ENCODE results near the gene ARHGAP12.
"Not testable (repeated sequence)": the region's sequence is repeated elsewhere in the genome, so short reads cannot be mapped to it uniquely, and the experiment has no call there.

Gene ARHGAP12, protein sequence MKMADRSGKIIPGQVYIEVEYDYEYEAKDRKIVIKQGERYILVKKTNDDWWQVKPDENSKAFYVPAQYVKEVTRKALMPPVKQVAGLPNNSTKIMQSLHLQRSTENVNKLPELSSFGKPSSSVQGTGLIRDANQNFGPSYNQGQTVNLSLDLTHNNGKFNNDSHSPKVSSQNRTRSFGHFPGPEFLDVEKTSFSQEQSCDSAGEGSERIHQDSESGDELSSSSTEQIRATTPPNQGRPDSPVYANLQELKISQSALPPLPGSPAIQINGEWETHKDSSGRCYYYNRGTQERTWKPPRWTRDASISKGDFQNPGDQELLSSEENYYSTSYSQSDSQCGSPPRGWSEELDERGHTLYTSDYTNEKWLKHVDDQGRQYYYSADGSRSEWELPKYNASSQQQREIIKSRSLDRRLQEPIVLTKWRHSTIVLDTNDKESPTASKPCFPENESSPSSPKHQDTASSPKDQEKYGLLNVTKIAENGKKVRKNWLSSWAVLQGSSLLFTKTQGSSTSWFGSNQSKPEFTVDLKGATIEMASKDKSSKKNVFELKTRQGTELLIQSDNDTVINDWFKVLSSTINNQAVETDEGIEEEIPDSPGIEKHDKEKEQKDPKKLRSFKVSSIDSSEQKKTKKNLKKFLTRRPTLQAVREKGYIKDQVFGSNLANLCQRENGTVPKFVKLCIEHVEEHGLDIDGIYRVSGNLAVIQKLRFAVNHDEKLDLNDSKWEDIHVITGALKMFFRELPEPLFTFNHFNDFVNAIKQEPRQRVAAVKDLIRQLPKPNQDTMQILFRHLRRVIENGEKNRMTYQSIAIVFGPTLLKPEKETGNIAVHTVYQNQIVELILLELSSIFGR

DNA sequence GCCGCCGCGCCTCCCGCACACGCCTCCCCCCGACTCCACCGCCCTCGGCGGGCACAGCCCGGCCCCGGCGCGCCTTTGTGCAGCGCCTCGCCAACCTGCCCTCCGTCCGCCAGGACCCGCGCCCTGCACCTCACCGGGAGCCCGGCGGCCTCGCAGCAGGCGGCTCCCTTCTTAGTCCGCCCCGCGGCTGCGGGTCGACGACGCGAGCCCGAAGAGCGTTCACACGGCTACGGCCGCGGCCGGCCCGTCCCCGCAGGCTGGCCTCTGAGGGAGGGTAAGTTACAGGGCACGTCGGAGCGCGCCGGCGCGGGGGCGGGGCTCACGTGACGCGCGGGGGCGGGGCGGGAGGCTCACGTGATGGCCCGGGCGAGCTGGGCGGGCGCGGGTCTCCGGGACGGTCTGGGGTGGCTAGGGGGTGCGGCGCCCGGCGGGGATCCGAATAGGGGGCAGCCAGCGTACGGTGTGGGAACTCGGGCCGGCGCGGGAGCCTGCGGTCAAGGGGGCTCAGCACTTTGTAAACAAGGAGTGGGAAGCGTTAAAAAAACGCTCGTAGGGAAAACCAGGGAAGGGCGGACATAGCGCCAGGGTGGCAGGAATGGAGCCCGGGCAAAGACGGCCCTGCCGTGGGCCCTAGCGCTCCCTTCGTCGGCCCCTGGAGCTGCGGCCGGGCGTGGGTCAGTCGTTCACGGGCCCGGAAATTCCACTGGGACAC lies at the start of gene ARHGAP12:
TSS of gene ARHGAP12 (minus strand) at position 283 of the 712 bp plus-strand sequence. CDS start 19,976 bp downstream, outside the sequence.
- DNase-seq, result peak; percentile 40

DNA sequence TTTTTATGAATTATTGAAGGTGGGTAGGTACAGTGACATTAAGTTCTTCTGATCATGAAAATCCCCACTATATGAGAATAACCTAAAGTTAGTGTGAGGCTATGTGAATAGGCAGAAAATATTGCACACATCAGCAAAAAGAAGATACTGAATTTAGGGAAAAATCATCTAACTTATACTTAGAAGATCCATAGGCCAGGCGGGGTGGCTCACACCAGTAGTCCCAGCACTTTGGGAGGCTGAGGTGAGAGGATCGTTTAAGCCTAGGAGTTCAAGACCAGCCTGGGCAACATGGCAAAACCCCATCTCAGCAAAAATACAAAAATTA lies 49.5 kb upstream of the ARHGAP12 start:
- no peak for DNase-seq

DNA sequence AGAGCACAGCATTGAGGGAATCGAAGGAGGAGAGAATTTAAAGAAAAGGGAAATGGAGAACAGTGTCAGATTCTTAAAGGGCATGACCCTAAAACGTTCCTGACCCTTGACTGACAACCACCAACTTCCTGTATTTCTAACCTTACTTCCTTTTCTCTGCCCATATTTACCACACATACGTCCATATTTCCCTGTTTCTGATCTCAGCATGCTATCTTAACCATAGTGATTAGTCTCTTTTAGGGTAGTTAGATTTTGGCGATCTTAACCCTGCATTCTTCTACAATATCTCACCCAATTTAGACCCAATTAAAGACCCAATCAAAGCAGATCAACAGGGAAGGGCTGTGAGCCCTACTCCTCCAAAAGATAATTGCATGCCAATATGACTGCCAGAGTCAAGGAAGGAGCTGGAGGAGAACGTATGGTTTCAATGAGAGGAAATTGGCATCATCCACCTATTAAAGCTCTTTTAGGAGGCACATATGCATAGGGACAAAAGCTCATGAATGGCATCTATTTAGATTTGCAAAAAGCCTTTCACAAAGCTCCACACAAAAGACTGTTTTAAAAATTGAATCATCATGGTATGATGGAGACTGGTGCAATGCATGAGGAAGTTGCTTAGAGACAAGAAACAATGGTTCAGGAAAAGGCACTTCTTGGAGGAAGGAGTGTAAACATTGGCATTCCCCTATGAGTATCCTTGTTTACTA lies 49.0 kb upstream of the ARHGAP12 start:
- DNase-seq, result peak; percentile 95

DNA sequence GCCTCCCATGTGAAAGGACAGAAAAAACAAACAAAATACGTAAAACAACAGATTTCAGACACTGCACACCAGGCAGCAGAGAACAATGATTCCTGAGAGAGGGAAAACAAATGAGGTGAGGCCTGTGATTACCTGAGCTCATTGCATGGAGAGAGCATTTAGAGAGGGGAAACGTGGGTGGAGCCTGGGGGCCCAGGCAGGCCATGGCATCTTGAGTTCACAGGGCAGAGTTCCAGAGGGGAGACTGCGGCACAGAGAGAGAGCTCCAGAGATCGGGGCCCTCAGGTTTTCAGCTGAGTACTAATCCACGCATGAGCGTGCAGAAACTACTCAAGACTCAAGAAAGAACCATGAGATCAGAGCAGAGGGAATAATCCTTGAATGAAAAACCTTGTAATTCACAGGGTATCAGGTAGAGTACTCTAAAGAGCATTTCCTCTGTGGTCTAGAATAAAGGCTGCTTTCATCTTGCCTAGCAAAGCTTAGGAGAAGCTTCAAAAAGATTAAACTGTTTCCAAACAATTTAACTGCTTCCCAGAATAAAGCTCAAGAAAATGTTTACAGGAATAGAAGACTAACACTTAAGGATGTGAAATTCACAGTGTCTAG lies 46.6 kb upstream of the ARHGAP12 start:
- no peak for DNase-seq

DNA sequence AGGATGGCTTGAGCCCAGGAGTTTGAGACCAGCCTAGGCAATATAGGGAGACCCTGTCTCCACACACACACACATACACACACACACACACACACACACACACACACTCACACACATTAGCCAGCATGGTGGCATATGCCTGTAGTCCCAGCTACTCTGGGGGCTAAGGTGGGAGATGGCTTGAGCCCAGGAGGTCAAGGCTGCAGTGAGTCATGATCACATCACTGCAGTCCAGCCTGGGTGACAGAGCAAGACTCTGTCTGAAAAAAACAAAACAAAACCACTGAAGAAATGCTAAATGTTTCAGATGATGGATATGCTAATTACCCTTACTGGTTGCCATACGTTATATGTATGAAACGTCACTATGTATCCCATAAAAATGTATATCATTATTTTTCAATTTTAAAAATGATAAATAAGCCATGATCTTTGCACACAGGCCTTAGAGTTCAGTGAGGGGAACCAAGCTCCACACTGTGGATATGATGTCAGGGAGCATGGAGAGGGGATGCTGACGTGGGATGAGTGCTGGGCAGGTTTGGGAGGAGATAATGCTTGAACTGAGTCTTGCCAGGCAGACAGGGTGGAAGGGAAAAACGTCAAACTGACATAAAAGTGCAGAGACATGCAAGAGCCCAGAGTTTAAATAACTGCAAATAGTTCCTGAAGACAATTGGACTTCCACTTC lies 45.9 kb upstream of the ARHGAP12 start:
- DNase-seq, result no peak

DNA sequence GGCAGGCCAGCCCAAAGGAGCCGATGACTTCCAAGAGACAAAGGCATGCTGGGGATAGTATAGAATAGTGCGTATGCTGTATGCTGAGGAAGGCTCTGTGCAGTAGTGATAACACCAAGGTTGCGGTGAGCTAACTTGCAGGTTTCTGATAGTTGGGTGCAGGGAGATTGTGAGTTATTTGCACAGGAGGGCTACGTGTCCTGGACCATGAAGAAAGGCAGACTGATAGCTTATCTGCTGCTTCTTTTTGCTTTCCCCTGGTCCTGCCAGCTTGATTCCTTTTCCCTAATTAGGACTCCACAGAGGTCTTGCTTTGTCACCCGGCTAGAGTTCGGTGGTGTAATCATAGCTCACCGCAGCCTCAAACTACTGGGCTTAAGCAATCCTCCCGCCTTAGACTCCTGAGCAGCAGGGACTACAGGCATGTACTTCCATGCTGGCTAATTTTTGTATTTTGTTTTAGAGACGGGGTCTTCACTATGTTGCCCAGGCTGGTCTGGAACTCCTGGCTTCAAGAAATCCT lies 43.9 kb upstream of the ARHGAP12 start:
- DNase-seq, result peak; percentile 57

DNA sequence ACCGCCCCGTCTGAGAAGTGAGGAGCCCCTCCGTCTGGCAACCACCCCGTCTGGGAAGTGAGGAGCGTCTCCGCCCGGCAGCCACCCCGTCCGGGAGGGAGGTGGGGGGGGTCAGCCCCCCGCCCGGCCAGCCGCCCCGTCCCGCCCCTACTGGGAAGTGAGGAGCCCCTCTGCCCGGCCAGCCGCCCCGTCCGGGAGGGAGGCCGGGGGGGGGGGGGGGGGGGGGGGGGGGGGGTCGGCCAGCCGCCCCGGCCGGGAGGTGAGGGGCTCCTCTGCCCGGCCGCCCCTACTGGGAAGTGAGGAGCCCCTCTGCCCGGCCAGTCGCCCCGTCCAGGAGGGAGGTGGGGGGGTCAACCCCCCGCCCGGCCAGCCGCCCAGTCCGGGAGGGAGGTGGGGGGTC lies 41.2 kb upstream of the ARHGAP12 start:
- DNase-seq, result not testable (repeated sequence)

DNA sequence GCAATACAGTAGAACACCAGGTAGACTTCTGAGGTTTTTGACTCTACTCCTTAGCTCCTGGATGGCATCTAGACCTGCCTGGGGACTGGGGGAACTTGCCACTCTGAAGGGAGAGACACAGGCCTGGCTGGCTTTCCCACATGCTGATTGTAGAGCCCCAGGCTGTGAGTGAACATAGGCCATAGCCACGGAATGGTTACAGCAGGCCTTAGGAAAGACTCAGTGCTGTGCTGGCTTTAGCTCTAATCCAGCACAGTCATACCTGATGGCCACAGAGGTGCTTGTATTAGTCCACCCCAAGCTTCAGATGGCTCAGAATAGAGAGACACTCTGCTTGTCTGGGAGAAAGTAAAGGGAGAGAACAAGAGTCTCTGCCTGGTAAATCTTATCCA lies 35.0 kb upstream of the ARHGAP12 start:
- DNase-seq, result no peak

DNA sequence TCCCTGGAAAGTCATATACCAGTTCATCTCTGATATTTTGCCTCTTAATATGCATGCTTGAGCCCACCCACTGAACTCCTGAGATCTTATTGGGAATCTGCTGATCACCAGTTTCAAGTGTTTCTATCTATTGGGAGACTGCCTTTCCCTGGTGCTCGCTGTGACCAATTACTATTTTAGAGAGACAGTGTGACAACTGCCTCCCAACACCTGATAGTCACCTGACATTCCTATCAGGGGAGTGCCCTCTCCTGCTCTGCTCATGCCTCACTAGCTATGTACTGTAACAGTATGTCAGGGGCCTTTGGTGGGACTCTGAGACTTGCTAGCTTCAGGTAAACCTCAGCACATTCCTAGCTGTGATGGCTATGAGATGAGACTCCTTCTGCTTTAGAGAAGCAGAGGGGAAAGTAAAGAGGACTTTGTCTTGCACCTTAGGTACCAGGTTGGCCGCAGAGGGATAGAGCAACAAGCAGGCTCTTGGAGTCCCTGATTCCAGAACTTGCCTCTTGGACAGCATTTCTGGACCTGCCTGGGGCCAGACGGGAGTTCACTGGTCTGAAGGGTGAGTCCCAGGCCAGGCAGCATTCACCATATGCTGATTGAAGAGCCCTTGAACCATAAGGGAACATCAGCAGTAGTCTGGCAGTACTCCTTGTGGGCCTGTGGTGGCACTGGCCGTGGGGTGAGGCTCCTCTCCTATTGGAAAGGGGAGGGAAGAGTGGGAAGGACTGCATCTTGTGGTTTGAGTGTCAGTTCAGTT lies 34.4 kb upstream of the ARHGAP12 start:
- DNase-seq, result no peak

DNA sequence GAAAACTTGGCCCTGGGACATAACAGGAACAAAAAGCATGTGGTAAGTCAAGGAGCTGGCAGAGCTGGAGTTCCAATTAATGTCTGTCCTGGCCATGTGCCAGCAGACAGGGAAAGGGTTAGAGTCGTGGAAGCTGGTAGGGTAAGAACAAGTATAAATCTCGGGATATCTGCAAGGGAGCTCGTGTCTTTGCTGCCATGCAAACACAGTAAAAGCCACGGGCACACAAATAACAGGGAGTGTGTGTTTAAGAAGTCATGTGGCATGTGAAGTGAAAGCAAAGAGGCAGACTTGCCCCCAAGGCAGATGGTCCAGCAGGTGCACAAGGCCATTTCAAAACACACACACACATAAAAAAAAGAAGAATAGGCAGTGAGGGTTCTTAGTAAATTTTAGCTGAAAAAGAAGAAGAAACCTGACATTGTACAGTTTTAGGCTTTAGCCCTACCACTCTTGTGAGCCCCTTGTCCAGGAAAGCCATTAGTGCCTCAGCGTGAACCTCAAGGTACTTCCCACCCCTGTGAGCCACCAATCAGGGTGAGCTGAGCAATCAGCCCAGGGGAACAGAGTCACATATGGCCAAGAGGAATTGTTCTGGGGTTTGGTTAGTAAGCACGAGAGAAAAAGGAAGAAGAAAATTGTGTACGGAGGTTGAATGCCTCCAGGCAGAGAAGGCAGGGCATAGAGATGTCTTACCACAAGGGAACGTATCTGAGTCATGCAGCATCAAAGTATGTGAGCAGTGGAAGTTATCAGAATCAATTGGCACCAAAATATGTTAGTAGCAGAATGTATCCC lies 32.8 kb upstream of the ARHGAP12 start:
- DNase-seq, result peak; percentile 89

DNA sequence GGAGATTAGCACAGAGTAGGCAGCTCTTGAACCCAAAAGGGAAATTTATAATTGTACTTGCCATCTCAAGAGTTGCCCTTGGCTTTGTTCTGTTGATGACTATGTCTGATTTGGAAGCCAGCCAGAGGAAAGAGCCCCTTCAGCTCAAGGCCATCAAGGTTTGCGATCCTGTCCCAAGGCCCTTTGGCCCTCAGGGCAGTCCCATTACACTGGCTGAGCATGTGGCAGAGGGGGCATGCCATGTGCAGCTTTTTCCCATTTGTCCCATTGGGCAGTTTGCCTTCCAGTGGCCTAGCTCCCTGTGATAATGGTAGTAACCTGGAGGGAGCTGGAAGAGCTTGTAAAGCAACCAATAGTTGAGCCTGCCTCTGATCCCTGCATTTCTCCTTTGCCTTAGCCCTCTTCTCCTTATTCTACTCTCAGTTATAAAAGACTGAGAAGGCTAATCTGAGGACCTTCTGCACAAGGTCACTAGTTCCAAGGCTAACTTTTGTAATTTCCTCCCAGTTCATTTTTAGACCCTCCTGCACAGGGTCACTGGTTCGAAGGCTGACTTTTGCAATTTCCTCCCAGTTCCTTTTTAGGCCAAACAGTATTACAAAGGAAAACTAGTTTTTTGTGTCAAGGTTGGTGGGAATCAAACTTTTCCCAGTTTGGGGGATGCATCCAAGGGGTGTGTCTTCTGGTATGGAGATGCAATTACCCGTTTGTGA lies 31.0 kb upstream of the ARHGAP12 start:
- peak; percentile 82 for DNase-seq

DNA sequence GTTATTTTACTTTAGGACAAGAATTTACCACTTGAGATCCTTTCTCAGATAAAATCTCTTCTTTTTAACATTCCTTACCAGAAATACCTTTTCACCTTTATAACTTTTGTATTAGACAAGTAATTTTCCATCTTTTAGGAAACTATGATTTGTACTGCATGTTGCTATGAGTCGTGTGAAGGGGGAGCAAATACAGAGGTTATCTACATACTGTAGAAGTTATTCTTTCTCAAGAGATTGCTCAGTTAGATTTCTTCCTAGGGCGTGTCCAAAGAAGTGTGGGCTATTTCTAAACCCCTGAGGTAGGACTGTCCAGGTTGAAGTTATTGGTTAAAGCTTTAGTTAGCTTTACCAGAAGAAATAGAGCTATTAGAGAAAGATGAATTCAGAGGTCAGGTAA lies 30.2 kb upstream of the ARHGAP12 start:
- no peak for DNase-seq

DNA sequence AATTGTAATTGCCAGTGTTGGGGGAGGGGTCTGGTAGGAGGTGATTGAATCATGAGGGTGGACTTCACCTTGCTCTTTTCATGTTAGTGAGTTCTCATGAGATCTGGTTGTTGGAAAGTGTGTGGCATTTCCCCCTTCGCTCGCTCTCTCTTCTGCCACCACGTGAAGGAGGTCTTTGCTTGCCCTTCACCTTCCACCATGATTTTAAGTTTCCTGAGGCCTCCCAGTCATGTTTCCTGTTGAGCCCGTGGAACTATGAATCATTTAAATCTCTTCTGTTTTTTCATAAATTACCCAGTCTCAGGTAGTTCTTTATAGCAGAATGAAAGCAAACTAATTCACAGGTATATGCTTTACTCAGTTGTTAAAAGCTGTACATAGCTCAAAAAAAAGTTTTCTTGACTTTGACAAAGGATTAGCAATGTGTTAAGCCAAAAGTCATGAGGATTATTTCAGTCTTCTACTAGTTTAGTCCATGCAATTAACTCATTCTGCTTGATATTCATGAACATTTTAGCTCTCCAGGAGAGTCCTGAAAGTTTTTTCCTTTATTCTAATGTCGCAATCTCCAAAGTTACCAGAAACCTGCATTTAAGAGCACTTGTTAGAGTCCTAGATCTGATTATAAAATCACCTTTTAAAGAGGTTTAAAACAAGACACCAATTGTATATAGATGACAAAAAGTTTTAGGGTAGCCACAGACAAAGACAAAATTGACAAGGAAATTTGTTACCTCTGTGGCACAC lies 27.7 kb upstream of the ARHGAP12 start:
- DNase-seq, result no peak

DNA sequence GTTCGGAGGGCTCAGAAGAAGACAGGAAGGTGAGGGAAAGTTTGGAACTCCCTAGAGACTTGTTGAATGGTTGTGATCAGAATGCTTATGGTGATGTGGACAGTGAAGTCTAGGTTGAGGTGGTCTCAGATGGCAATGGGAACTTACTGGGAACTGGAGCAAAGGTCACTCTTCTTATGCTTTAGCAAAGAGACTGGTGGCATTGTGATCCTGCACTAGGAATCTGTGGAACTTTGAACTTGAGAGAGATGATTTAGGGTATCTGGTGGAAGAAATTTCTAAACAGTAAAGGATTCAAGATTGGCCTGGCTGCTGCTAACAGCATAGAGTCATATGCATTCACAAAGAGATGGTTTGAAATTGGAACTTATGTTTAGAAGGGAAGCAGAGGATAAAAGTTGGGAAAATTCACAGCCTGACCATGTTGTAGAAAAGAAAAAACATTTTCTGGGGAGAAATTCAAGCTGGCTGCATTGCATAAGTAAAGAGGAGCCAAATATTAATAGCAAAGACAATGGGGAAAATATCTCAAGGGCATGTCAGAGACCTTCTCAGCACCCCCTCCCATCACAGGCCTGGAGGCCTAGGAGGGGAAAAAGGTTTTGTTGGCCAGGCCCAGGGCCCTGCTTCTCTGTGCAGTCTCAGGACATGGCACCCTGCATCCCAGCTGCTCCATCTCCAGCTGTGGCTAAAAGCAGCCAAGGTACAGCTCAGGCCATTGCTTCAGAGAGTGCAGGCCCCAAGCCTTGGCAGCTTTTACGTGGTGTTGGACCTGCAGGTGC lies 26.0 kb upstream of the ARHGAP12 start:
- DNase-seq, result no peak

DNA sequence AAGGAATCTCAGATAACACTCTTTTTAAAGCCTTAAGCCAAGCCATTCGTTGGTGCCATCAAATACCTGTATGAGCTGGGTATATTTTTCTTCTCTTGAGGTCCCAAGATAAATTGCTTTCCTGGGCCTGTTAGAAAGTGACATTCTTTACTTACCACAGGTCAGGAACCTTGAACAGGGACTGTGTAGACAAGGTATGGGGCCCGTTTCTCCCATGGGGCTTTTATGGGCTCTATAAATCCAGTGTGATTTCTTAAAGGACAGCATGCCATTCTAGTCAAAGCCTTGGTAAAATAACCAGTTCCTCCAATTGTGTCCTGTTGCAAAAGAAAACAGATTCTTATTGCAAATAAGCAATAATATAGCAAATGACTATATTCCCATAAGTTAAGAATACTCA lies 24.8 kb upstream of the ARHGAP12 start:
- DNase-seq, result no peak

DNA sequence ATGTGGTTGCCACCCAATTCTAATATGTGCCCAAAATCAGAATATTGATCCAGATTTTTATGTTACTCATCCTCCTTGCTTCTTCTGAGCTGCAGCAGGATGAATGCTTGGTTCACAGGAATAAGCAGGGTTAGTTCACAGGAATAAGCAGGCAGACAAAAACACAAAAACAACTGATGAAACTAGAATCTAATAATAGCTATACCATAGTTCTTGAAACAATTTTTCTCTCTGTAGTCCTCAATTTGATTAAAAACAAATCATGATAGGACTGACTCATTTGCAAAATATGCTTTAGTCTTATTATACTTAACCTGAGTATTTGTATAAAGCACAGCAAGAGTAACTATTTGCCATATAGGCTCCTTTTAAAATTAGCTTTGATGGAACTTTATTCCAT lies 24.4 kb upstream of the ARHGAP12 start:
- DNase-seq, result no peak

DNA sequence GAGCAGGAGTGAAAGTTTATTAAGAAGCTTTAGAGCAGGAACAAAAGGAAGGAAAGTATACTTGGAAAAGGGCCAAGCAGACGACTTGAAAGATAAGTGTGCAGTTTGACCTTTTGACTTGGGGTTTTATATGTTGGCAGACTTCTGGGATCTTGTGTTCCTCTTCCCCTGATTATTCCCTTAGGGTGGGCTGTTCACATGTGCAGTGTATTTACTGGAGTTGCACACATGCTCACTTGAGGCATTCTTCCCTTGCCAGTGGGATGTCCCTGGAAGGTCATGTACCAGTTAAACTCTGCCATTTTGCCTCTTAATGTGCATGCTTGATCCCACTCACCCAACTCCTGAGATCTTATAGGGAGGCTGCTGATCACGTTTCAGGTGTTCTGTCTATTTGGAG lies 23.4 kb upstream of the ARHGAP12 start:
- peak; percentile 72 for DNase-seq

DNA sequence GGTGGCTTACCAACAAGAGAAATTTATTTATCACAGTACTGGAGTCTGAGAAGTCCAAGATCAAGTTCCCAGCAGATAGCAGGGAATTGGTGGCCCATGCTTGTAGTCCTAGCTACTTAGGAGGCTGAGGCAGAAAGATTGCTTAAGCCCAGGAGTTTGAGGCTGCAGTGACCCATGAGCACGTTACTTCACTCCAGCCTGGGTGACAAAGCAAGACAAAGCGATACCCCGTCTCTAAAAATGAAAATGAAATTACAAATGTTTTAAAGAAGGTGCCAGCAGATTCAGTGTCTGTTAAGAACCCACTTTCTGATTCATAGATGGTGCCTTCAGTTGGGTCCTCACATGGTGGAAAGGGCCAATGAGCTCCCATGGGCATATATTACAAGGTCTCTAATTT lies 20.6 kb upstream of the ARHGAP12 start:
- DNase-seq, result peak; percentile 32
